GM15510 (cell line): ENCODE data around the gene RUNX2.

Source experiments
- POLR2A ChIP-seq: IDR thresholded peaks from 3 replicates; pipeline ENCODE4 v1.6.1; 2011; ENCODE audit warnings: borderline replicate concordance; ENCODE audit not compliant: insufficient read length; ENCODE audit errors: extremely low read depth

RUNX2 gene

GRCh38 chr6:45432977-45433376 lies 104.8 kb downstream of the RUNX2 start:
- no peak for TF ChIP-seq POLR2A

GRCh38 chr6:45433533-45434380 lies 105.6 kb downstream of the RUNX2 start:
- TF ChIP-seq POLR2A = no peak

GRCh38 chr6:45434381-45434700 lies 106.2 kb downstream of the RUNX2 start:
- no peak for TF ChIP-seq POLR2A

- TF ChIP-seq POLR2A = no peak
These were observed 108.7 kb downstream of the RUNX2 start for GRCh38 chr6:45436544-45437438.

- TF ChIP-seq POLR2A = no peak
These were observed 109.3 kb downstream of the RUNX2 start for GRCh38 chr6:45437439-45437815.

GRCh38 chr6:45438151-45438550 lies 110.0 kb downstream of the RUNX2 start:
- no peak for TF ChIP-seq POLR2A

GRCh38 chr6:45438849-45439406 lies 110.8 kb downstream of the RUNX2 start:
- no peak for TF ChIP-seq POLR2A

- no peak for TF ChIP-seq POLR2A
These were observed 111.3 kb downstream of the RUNX2 start for GRCh38 chr6:45439459-45439858.

- no peak for TF ChIP-seq POLR2A
These were observed 111.8 kb downstream of the RUNX2 start for GRCh38 chr6:45439861-45440388.

- no peak for TF ChIP-seq POLR2A
These were observed 113.8 kb downstream of the RUNX2 start for GRCh38 chr6:45441851-45442453.

- TF ChIP-seq POLR2A = no peak
These were observed 114.6 kb downstream of the RUNX2 start for GRCh38 chr6:45442716-45443115.

GRCh38 chr6:45445364-45445748 lies 117.2 kb downstream of the RUNX2 start:
- TF ChIP-seq POLR2A = no peak

- TF ChIP-seq POLR2A = no peak
These were observed 117.8 kb downstream of the RUNX2 start for GRCh38 chr6:45445749-45446549.

- no peak for TF ChIP-seq POLR2A
These were observed 118.9 kb downstream of the RUNX2 start for GRCh38 chr6:45447005-45447404.
